HCT116 (cell line): ENCODE results near the gene ZBTB12. TPM values are rescaled to one million over a fixed set of nuclear protein-coding genes. Genes with fewer than 3 reads are reported as not detected.

Source experiments
- ATAC-seq: fragments of 200-7000 bp; cut with Tn5 transposase; 2 replicates; pipeline ENCODE4 v1.9.1; 2020; ENCODE audit warnings: mild to moderate bottlenecking, moderate library complexity
- BruUV-seq: library from RNA; stranded (reverse); fragments of 400-500 nt; replicated peaks from 2 replicates; lab custom pipeline; 2021; lab: Mats Ljungman, UMichigan
- CTCF ChIA-PET: fragments of 300-600 bp; sonication (Branson Sonifier 250); formaldehyde crosslinking; loops from one replicate; lab custom pipeline; 2021; ENCODE audit warnings: antibody characterized with exemption; lab: Charles Lee
- POLR2A ChIA-PET: fragments of 300-600, 350-600 bp; sonication (Branson Sonifier 250); formaldehyde crosslinking; loops from one replicate; lab custom pipeline; 2021; ENCODE audit warnings: antibody characterized with exemption; lab: Charles Lee
- RAD21 ChIA-PET, 2 experiments: fragments of 300-600 bp; sonication (Branson Sonifier 250); formaldehyde crosslinking; loops; one replicate each; lab custom pipeline; 2023; ENCODE audit warnings: low total read pairs in 2 of 2; ENCODE audit not compliant: uncharacterized antibody in 2 of 2, unreplicated experiment in 2 of 2, low non-redundant PET in 1 of 2; lab: Charles Lee
- DNase-seq: peaks from one replicate; pipeline ENCODE4 v3.0.0-alpha.2; 2010; ENCODE audit warnings: low read depth, low spot score
- H2AFZ ChIP-seq: fragments of 200-600 bp; shearing (Covaris generic), sonication (generic); 2 replicates; pipeline ENCODE4 v1.6.1; 2017; ENCODE audit warnings: low read depth, mixed run types, mixed read lengths, antibody characterized with exemption, low read length; ENCODE audit not compliant: poor library complexity, severe bottlenecking
- H3K27ac ChIP-seq: 2 replicates; pipeline ENCODE4 v1.5.1; 2012; ENCODE audit warnings: low read depth, low read length
- H3K27me3 ChIP-seq: fragments of 200-600 bp; sonication (generic); 2 replicates; pipeline ENCODE4 v1.6.1; 2016; ENCODE audit warnings: mixed run types, low read length, mixed read lengths; ENCODE audit not compliant: insufficient read depth
- H3K36me3 ChIP-seq, 2 experiments: fragments of 200-500 bp in 1 of 2; fragments of 200-600 bp in 1 of 2; sonication (Bioruptor generic) in 1 of 2; sonication (generic) in 1 of 2; 2 replicates each; pipeline versions ENCODE4 v1.5.1 to v1.6.1; 2014 to 2016; ENCODE audit warnings: low read length in 2 of 2, inconsistent platforms in 1 of 2, mixed read lengths in 1 of 2, mixed run types in 1 of 2; ENCODE audit not compliant: insufficient read depth in 2 of 2, control insufficient read depth in 1 of 2
- H3K4me1 ChIP-seq, 2 experiments: fragments of 200-600 bp in 1 of 2; sonication (generic) in 1 of 2; 2 replicates each; pipeline versions ENCODE4 v1.5.1 to v1.6.1; 2012 to 2017; ENCODE audit warnings: low read length in 2 of 2, inconsistent platforms in 1 of 2, mild to moderate bottlenecking in 1 of 2, mixed read lengths in 1 of 2, mixed run types in 1 of 2, moderate library complexity in 1 of 2; ENCODE audit not compliant: insufficient read depth in 2 of 2, control insufficient read depth in 1 of 2
- H3K4me2 ChIP-seq: fragments of 200-600 bp; sonication (generic); 2 replicates; pipeline ENCODE4 v1.6.1; 2017; ENCODE audit warnings: mixed run types, low read length, mixed read lengths
- H3K4me3 ChIP-seq, 2 experiments: fragments of 200-600 bp in 1 of 2; sonication (generic) in 1 of 2; replicated peaks in 1 of 2; 2 replicates each; pipeline ENCODE4 v1.5.1; 2011 to 2016; ENCODE audit warnings: low read length in 2 of 2, control low read depth in 1 of 2, low read depth in 1 of 2, mild to moderate bottlenecking in 1 of 2, mixed read lengths in 1 of 2, mixed run types in 1 of 2
- H3K79me2 ChIP-seq: fragments of 200-600 bp; sonication (generic); 2 replicates; pipeline ENCODE4 v1.6.1; 2017; ENCODE audit warnings: mild to moderate bottlenecking, mixed run types, low read length, moderate library complexity, mixed read lengths; ENCODE audit not compliant: insufficient read depth
- H3K9ac ChIP-seq: fragments of 200-600 bp; sonication (generic); 2 replicates; pipeline ENCODE4 v1.6.1; 2016; ENCODE audit warnings: low read length, mixed read lengths
- H3K9me2 ChIP-seq: fragments of 200-600 bp; sonication (generic), shearing (Covaris generic); 2 replicates; pipeline ENCODE4 v1.6.1; 2017; ENCODE audit warnings: mixed run types, mild to moderate bottlenecking, moderate library complexity; ENCODE audit not compliant: insufficient read depth
- H3K9me3 ChIP-seq, 2 experiments: fragments of 200-500 bp in 1 of 2; fragments of 200-600 bp in 1 of 2; sonication (Bioruptor generic) in 1 of 2; sonication (generic) in 1 of 2; 2 replicates each; pipeline ENCODE4 v1.6.1; 2014 to 2017; ENCODE audit warnings: low read length in 2 of 2, mixed read lengths in 2 of 2, inconsistent platforms in 1 of 2, low read depth in 1 of 2, mild to moderate bottlenecking in 1 of 2, mixed run types in 1 of 2, moderate library complexity in 1 of 2; ENCODE audit not compliant: control insufficient read depth in 1 of 2, insufficient read depth in 1 of 2
- H4K20me1 ChIP-seq: fragments of 200-600 bp; sonication (generic), shearing (Covaris generic); 2 replicates; pipeline ENCODE4 v1.6.1; 2017; ENCODE audit warnings: mixed run types, mild to moderate bottlenecking, moderate library complexity; ENCODE audit not compliant: insufficient read depth
- ATF3 ChIP-seq: IDR thresholded peaks from 2 replicates; pipeline ENCODE4 v1.6.1; 2012
- CBX3 ChIP-seq: IDR thresholded peaks from 2 replicates; pipeline ENCODE4 v1.6.1; 2012; ENCODE audit warnings: low read depth
- CEBPB ChIP-seq: IDR thresholded peaks from 2 replicates; pipeline ENCODE4 v1.6.1; 2012; ENCODE audit warnings: low read depth
- CTCF ChIP-seq, 3 experiments: fragments of 200-600 bp in 1 of 3; sonication (generic) in 1 of 3; IDR thresholded peaks in 2 of 3; conservative IDR thresholded peaks in 1 of 3; 2 replicates each; pipeline ENCODE4 v1.5.1; 2012 to 2017; ENCODE audit warnings: low read depth in 2 of 3, low read length in 2 of 3, antibody characterized with exemption in 1 of 3, borderline replicate concordance in 1 of 3, control low read depth in 1 of 3, mild to moderate bottlenecking in 1 of 3, mixed read lengths in 1 of 3, mixed run types in 1 of 3, moderate library complexity in 1 of 3; ENCODE audit not compliant: insufficient read depth in 1 of 3
- EGR1 ChIP-seq: IDR thresholded peaks from 2 replicates; pipeline ENCODE4 v1.6.1; 2012; ENCODE audit warnings: low read depth
- ELF1 ChIP-seq: IDR thresholded peaks from 2 replicates; pipeline ENCODE4 v1.6.1; 2012; ENCODE audit warnings: low read depth, borderline replicate concordance
- EZH2phosphoT487 ChIP-seq: fragments of 200-600 bp; IDR thresholded peaks from 2 replicates; pipeline ENCODE4 v1.6.1; 2018; ENCODE audit warnings: antibody characterized with exemption, borderline replicate concordance
- FOSL1 ChIP-seq: IDR thresholded peaks from 2 replicates; pipeline ENCODE4 v1.6.1; 2012; ENCODE audit warnings: low read depth
- JUND ChIP-seq: IDR thresholded peaks from 2 replicates; pipeline ENCODE4 v1.6.1; 2012
- MAX ChIP-seq: IDR thresholded peaks from 2 replicates; pipeline ENCODE4 v1.6.1; 2012
- POLR2A ChIP-seq: IDR thresholded peaks from 2 replicates; pipeline ENCODE4 v1.7.0; 2011; ENCODE audit warnings: borderline replicate concordance; ENCODE audit not compliant: insufficient read depth, insufficient read length; ENCODE audit errors: extremely low read depth
- POLR2AphosphoS5 ChIP-seq: IDR thresholded peaks from 2 replicates; pipeline ENCODE4 v1.6.1; 2011; ENCODE audit warnings: mild to moderate bottlenecking, low read depth, low read length, moderate library complexity
- RAD21 ChIP-seq: IDR thresholded peaks from 2 replicates; pipeline ENCODE4 v1.6.1; 2012; ENCODE audit warnings: low read depth, mild to moderate bottlenecking
- REST ChIP-seq: IDR thresholded peaks from 2 replicates; pipeline ENCODE4 v1.6.1; 2012; ENCODE audit warnings: low read depth
- SIN3A ChIP-seq: IDR thresholded peaks from 2 replicates; pipeline ENCODE4 v1.6.1; 2012; ENCODE audit warnings: low read depth
- SRF ChIP-seq: IDR thresholded peaks from 2 replicates; pipeline ENCODE4 v1.6.1; 2012; ENCODE audit warnings: low read depth
- TCF7L2 ChIP-seq: IDR thresholded peaks from 2 replicates; pipeline ENCODE4 v1.7.0; 2011; ENCODE audit warnings: borderline replicate concordance, inconsistent platforms; ENCODE audit not compliant: insufficient read depth, insufficient read length; ENCODE audit errors: extremely low read depth
- YY1 ChIP-seq: IDR thresholded peaks from 2 replicates; pipeline ENCODE4 v1.6.1; 2011; ENCODE audit warnings: low read length, low read depth, moderate library complexity, mild to moderate bottlenecking; ENCODE audit not compliant: insufficient replicate concordance; ENCODE audit errors: extremely low read depth
- ZBTB33 ChIP-seq: IDR thresholded peaks from 2 replicates; pipeline ENCODE4 v1.6.1; 2011; ENCODE audit warnings: mild to moderate bottlenecking, low read length, moderate library complexity; ENCODE audit not compliant: insufficient replicate concordance; ENCODE audit errors: extremely low read depth
- ZFX ChIP-seq: fragments of 450-650 bp; IDR thresholded peaks from 2 replicates; pipeline ENCODE4 v1.6.1; 2017
- intact Hi-C: fragments of 100-400 bp; cut with micrococcal nuclease; formaldehyde crosslinking; loops from 2 replicates; pipeline ENCODE4 v1.10.0; 2022
- total RNA-seq: library from RNA; stranded (reverse); gene quantifications from one replicate; pipeline ENCODE4 v1.2.1, GENCODE V29; 2021; ENCODE audit not compliant: unreplicated experiment

Gene ZBTB12
- total RNA-seq, 1 experiment from 2014 or later: 10.3 TPM

- H3K27ac ChIP-seq: no peak overlapping the region
- H3K27me3 ChIP-seq: no peaks in the 10 kb centered on the region
- DNase-seq (no peak), ATAC-seq (no peak)
- H3K4me3 ChIP-seq: no peak overlapping the region
- TF ChIP-seq ZFX (no peak), SIN3A (no peak), MAX (no peak), SRF (no peak), ZBTB33 (no peak), YY1 (no peak), ATF3 (no peak), CBX3 (no peak), REST (no peak), EGR1 (no peak), ELF1 (no peak), EZH2phosphoT487 (no peak), CEBPB (no peak), RAD21 (no peak), JUND (no peak), TCF7L2 (no peak), CTCF (IDR thresholded peaks at IDR 0.05 in 2 of 3, conservative IDR thresholded peaks at IDR 0.05 in 1 of 3; ENCODE audit: borderline replicate concordance in 1 of 3, insufficient read depth in 1 of 3, low read depth in 2 of 3, low read length in 2 of 3) (no peak), POLR2AphosphoS5 (no peak), FOSL1 (no peak), POLR2A (no peak)
- ChIA-PET RAD21 (no interaction called here), POLR2A (no interaction called here), CTCF (interaction anchor here (1.3 kb wide), 1 partner anchor 8 kb away, joined by 5 read pairs; no protein-coding TSS in a partner anchor)
- H4K20me1 ChIP-seq: no peaks in the 10 kb centered on the region
- no peaks in the 10 kb centered on the region for H3K36me3 ChIP-seq
- no TSS peak for BruUV-seq
- no peaks in the 10 kb centered on the region for H3K79me2 ChIP-seq
- no peaks in the 10 kb centered on the region for H3K9me3 ChIP-seq
- intact Hi-C loops: no loop called here
- H3K9ac ChIP-seq: no peak overlapping the region
- H2AFZ ChIP-seq: no peak overlapping the region
- H3K4me2 ChIP-seq: no peak overlapping the region
- peaks cover 14 to 50% of the 10 kb centered on the region in 2 experiments; a peak in 3 of 4 replicates for H3K4me1 ChIP-seq
- H3K9me2 ChIP-seq: no peaks in the 10 kb centered on the region; the same call in 1 of the 2 replicates
These were observed 41.9 kb upstream of the ZBTB12 start for GRCh38 chr6:31943742-31944141.
